H9 (cell line): ENCODE results near the gene IL3. TPM values are rescaled to one million over a fixed set of nuclear protein-coding genes. Genes with fewer than 3 reads are reported as not detected.

Source experiments
- DNase-seq: peaks from one replicate; pipeline ENCODE4 v3.0.0-alpha.2; 2017
- H2AFZ ChIP-seq: one replicate; pipeline ENCODE4 v1.6.1; 2013; ENCODE audit warnings: mild to moderate bottlenecking, low read length, control low read depth, moderate library complexity
- H2AK5ac ChIP-seq: 2 replicates; pipeline ENCODE4 v1.6.1; 2013; ENCODE audit warnings: low read length, control low read depth, mixed read lengths; ENCODE audit not compliant: insufficient read length
- H2BK120ac ChIP-seq: one replicate; pipeline ENCODE4 v1.6.1; 2013; ENCODE audit warnings: low read depth, mild to moderate bottlenecking, low read length, control low read depth, inconsistent platforms; ENCODE audit not compliant: poor library complexity, severe bottlenecking
- H2BK12ac ChIP-seq: 2 replicates; pipeline ENCODE4 v1.6.1; 2013; ENCODE audit warnings: low read length, control low read depth, mixed read lengths, low read depth; ENCODE audit not compliant: insufficient read length
- H2BK15ac ChIP-seq: 2 replicates; pipeline ENCODE4 v1.6.1; 2013; ENCODE audit warnings: low read depth, low read length, control low read depth
- H2BK20ac ChIP-seq: one replicate; pipeline ENCODE4 v1.6.1; 2013; ENCODE audit warnings: low read depth, mild to moderate bottlenecking, low read length, control low read depth, inconsistent platforms; ENCODE audit not compliant: poor library complexity, severe bottlenecking
- H2BK5ac ChIP-seq: 2 replicates; pipeline ENCODE4 v1.6.1; 2013; ENCODE audit warnings: low read length, control low read depth, mixed read lengths; ENCODE audit not compliant: insufficient read length
- H3K14ac ChIP-seq: 2 replicates; pipeline ENCODE4 v1.6.1; 2013; ENCODE audit warnings: low read length, control low read depth; ENCODE audit not compliant: insufficient read depth
- H3K18ac ChIP-seq: 2 replicates; pipeline ENCODE4 v1.6.1; 2013; ENCODE audit warnings: low read depth, mild to moderate bottlenecking, mixed read lengths, low read length, control low read depth; ENCODE audit not compliant: insufficient read length
- H3K23ac ChIP-seq: 2 replicates; pipeline ENCODE4 v1.6.1; 2013; ENCODE audit warnings: low read length, control low read depth, mixed read lengths, low read depth; ENCODE audit not compliant: insufficient read length
- H3K23me2 ChIP-seq: 2 replicates; pipeline ENCODE4 v1.6.1; 2013; ENCODE audit warnings: low read depth, mild to moderate bottlenecking, mixed read lengths, low read length, control low read depth; ENCODE audit not compliant: insufficient read length, poor library complexity, severe bottlenecking
- H3K27ac ChIP-seq: 2 replicates; pipeline ENCODE4 v1.5.1; 2013; ENCODE audit warnings: low read length, control low read depth, mixed read lengths, low read depth; ENCODE audit not compliant: insufficient read length
- H3K27me3 ChIP-seq: 2 replicates; pipeline ENCODE4 v1.6.1; 2013; ENCODE audit warnings: low read length, control low read depth, inconsistent platforms; ENCODE audit not compliant: insufficient read depth
- H3K4ac ChIP-seq: 2 replicates; pipeline ENCODE4 v1.6.1; 2013; ENCODE audit warnings: low read depth, mild to moderate bottlenecking, control low read depth, inconsistent platforms, low read length, moderate library complexity
- H3K4me1 ChIP-seq: 2 replicates; pipeline ENCODE4 v1.6.1; 2013; ENCODE audit warnings: low read length, control low read depth, inconsistent platforms; ENCODE audit not compliant: insufficient read depth
- H3K4me2 ChIP-seq: 2 replicates; pipeline ENCODE4 v1.6.1; 2013; ENCODE audit warnings: low read length, control low read depth, mixed read lengths; ENCODE audit not compliant: insufficient read length, insufficient read depth
- H3K56ac ChIP-seq: 2 replicates; pipeline ENCODE4 v1.6.1; 2013; ENCODE audit warnings: low read depth, mild to moderate bottlenecking, mixed read lengths, low read length, control low read depth; ENCODE audit not compliant: insufficient read length
- H3K79me1 ChIP-seq: 2 replicates; pipeline ENCODE4 v1.6.1; 2013; ENCODE audit warnings: low read depth, mild to moderate bottlenecking, moderate library complexity, low read length, control low read depth, inconsistent platforms; ENCODE audit not compliant: insufficient read depth, poor library complexity, severe bottlenecking
- H3K79me2 ChIP-seq: 2 replicates; pipeline ENCODE4 v1.6.1; 2013; ENCODE audit warnings: low read length, control low read depth, inconsistent platforms; ENCODE audit not compliant: insufficient read depth
- H3K9ac ChIP-seq: 2 replicates; pipeline ENCODE4 v1.6.1; 2013; ENCODE audit warnings: low read length, control low read depth, mixed read lengths; ENCODE audit not compliant: insufficient read length; ENCODE audit errors: extremely low read depth
- H3K9me3 ChIP-seq: one replicate; pipeline ENCODE4 v1.6.1; 2013; ENCODE audit warnings: low read depth, low read length, inconsistent platforms; ENCODE audit not compliant: control insufficient read depth
- H3T11ph ChIP-seq: one replicate; pipeline ENCODE4 v1.6.1; 2013; ENCODE audit warnings: mild to moderate bottlenecking, low read length, control low read depth, inconsistent platforms
- H4K20me1 ChIP-seq: one replicate; pipeline ENCODE4 v1.6.1; 2013; ENCODE audit not compliant: control insufficient read depth, insufficient read length, insufficient read depth
- H4K5ac ChIP-seq: 2 replicates; pipeline ENCODE4 v1.6.1; 2013; ENCODE audit warnings: low read depth, mild to moderate bottlenecking, mixed read lengths, low read length, control low read depth; ENCODE audit not compliant: insufficient read length
- H4K8ac ChIP-seq: replicated peaks from 2 replicates; pipeline ENCODE4 v1.6.1; 2013; ENCODE audit warnings: low read length, control low read depth, mixed read lengths, low read depth; ENCODE audit not compliant: insufficient read length
- H4K91ac ChIP-seq: 2 replicates; pipeline ENCODE4 v1.6.1; 2013; ENCODE audit warnings: low read depth, mild to moderate bottlenecking, moderate library complexity, mixed read lengths, low read length, control low read depth; ENCODE audit not compliant: insufficient read length
- H3K27ac Mint-ChIP-seq, 3 experiments: 2 replicates in 2 of 3; 3 replicates in 1 of 3; pipeline ENCODE4 v1.8.0; 2020 to 2021; ENCODE audit warnings: mixed read lengths in 3 of 3, mild to moderate bottlenecking in 1 of 3, moderate library complexity in 1 of 3
- H3K27me3 Mint-ChIP-seq: 2 replicates; pipeline ENCODE4 v1.8.0; 2021; ENCODE audit warnings: low read depth, mild to moderate bottlenecking, moderate library complexity, mixed read lengths
- H3K36me3 Mint-ChIP-seq, 3 experiments: 2 replicates in 2 of 3; 3 replicates in 1 of 3; pipeline ENCODE4 v1.8.0; 2020 to 2021; ENCODE audit warnings: low read depth in 3 of 3, mixed read lengths in 3 of 3; ENCODE audit not compliant: insufficient read depth in 1 of 3
- H3K4me1 Mint-ChIP-seq, 2 experiments: 2 replicates each; pipeline ENCODE4 v1.8.0; 2020; ENCODE audit warnings: mixed read lengths in 2 of 2
- H3K4me3 Mint-ChIP-seq, 2 experiments: 2 replicates in 1 of 2; 3 replicates in 1 of 2; pipeline ENCODE4 v1.8.0; 2020 to 2021; ENCODE audit warnings: mild to moderate bottlenecking in 2 of 2, mixed read lengths in 2 of 2, moderate library complexity in 1 of 2
- H3K9me3 Mint-ChIP-seq, 2 experiments: 2 replicates in 1 of 2; 3 replicates in 1 of 2; pipeline ENCODE4 v1.8.0; 2020; ENCODE audit warnings: mild to moderate bottlenecking in 2 of 2, mixed read lengths in 2 of 2, moderate library complexity in 1 of 2
- CTCF ChIP-seq: fragments of 200-600 bp; sonication (generic); conservative IDR thresholded peaks from 3 replicates; pipeline ENCODE4 v1.8.0; 2021; ENCODE audit warnings: antibody characterized with exemption, mild to moderate bottlenecking
- WGBS: extraction: QIAGEN DNeasy Blood & Tissue Kit; methylation state at CpG from one replicate; pipeline ENCODE4 v1.1.7; 2013; ENCODE audit warnings: missing lambda C conversion rate, low lambda C conversion rate, mixed read lengths; ENCODE audit not compliant: insufficient read length; ENCODE audit errors: extremely low coverage; 5-methylcytosine and 5-hydroxymethylcytosine counted together
- total RNA-seq: library from RNA; stranded (reverse); gene quantifications from 2 replicates; pipeline ENCODE4 v1.2.1, GENCODE V29; 2021

Gene IL3
- total RNA-seq, 1 experiment from 2014 or later, result not detected

DNA sequence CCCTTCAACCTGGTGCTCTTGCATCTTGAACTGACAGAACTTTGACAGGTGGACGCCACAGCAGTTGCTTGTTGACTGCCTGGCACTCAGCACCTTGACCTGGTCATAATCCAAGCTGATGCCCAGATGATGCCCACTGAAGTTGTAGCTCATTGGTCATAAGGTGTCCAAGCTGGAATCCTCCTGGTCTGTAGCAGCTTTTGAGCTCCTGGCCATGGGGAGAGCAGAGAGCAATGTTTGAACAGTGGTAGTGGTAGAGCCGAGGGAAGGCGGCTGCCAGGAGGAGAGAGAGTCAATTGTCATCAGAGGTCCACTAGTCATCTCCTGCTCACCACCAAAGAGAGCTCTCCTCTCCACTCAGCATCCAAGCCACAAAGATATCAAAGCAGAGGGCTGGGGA, 36.4 kb downstream of the IL3 start:
- Histone ChIP-seq H2AFZ (no peak overlapping the region), H3K56ac (no peak overlapping the region), H2BK20ac (no peak overlapping the region), H3K9me3 (no peaks in the 10 kb centered on the region), H3K9ac (no peak overlapping the region), H2AK5ac (no peak overlapping the region), H3K14ac (no peak overlapping the region), H4K5ac (no peak overlapping the region), H4K8ac (no peak overlapping the region), H3K79me2 (no peaks in the 10 kb centered on the region), H2BK120ac (no peak overlapping the region), H3K4ac (no peak overlapping the region), H3K4me2 (no peak overlapping the region), H3K27me3 (no peaks in the 10 kb centered on the region), H4K91ac (no peak overlapping the region), H3T11ph (no peak overlapping the region), H2BK15ac (no peak overlapping the region), H3K23ac (no peak overlapping the region), H3K79me1 (no peaks in the 10 kb centered on the region), H3K27ac (no peak overlapping the region), H2BK5ac (no peak overlapping the region), H4K20me1 (no peaks in the 10 kb centered on the region), H2BK12ac (no peak overlapping the region), H3K4me1 (no peaks in the 10 kb centered on the region), H3K23me2 (no peaks in the 10 kb centered on the region), H3K18ac (no peak overlapping the region)
- no peak for TF ChIP-seq CTCF
- Mint-ChIP-seq H3K36me3 (no peaks in the 10 kb centered on the region), H3K27me3 (no peaks in the 10 kb centered on the region; the same call in none of the 2 replicates), H3K4me3 (no peak overlapping the region), H3K27ac (no peak overlapping the region), H3K9me3 (no peaks in the 10 kb centered on the region), H3K4me1 (no peaks in the 10 kb centered on the region)
- DNase-seq, result no peak
- no CpG with 5 or more reads among the region's 3 CpGs for WGBS
